Measurements from ENCODE around the gene CPB2.
A peak's percentile ranks its signal among the peaks of the same experiment; 100 is the strongest.

CPB2 gene

DNA sequence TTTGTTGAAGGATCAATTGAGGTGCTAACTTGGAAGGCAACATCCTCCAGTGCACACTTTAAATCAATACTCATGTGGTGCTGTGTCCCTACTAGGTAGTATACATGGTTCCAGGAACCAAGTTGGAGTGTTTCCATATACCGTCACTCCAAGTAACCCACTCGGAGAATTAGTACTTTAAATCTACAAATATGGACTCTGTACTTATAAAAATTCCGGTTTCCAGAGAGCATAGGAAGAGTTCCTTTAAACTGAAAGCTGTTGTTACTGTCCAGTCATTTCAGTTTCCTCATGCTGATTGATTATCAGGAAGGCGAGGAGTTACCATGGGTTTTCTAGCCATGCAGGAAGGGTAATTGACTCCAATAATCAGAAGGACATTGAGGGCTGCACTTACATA, 7.2 kb downstream of the CPB2 start:
- no peak for DNase-seq (ENCODE audit: low read depth in 2 of 2)

DNA sequence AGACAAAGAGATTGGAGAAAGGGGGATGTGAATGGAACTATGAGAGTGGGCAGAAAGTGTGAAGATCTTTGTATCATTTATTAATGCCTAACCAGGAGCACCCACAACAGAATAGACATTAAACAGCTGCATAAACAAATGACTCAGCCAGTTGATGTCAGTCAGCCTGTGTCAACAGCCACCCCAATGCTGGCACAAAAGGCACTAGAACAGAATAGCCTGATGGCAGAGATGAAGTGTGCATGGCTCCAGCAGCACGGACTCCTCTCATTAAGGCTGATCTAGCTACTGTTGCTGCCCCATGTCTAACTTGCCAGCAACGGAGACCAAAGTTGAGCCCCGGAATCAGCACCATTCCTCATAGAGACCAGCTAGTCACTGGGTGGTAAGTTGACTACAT, 7.8 kb downstream of the CPB2 start:
- DNase-seq (ENCODE audit: low read depth in 2 of 2): no peak

DNA sequence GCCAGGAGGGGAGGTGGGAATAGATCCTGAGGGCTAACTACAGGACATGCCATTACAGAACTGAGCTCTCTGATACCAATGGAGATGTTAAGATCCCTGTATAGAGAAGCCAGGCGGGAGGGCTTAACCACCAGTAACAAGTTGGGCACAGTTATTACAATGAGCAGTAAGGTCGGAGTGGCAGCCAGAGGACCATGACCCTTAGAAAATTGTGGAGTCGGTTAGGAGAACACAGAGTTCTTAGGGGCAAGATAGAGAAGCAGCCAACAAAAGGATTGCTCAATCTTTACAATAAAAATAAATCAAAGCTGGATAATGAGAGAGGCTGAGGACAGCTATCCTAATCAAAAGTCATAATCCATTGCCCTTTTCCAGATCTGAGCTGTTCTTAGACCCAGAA, 10.4 kb downstream of the CPB2 start:
- DNase-seq (ENCODE audit: low read depth in 2 of 2): no peak

- no peak for DNase-seq (ENCODE audit: low read depth in 2 of 2)
These were observed 15.8 kb downstream of the CPB2 start for GRCh38 chr13:46088821-46089562.

DNA sequence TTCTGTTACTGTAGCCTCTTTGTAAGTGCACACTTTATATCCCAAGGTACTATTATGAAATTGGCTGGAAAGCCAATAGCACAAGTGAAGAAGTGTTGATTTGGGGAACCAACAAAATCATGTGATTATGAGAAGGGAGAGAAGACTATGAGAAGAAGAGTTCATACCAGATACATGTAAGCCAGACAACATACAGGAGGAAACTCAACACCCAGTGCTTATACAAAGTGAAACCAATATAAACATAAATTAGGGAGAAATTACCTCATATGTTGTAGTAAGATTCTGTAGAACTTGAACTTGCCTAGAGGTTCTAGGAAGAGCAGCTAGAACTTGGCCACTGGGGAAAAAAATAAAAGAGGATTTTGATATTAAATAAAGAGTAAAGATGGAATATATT, 17.4 kb downstream of the CPB2 start:
- no peak for DNase-seq (ENCODE audit: low read depth in 2 of 2)

DNA sequence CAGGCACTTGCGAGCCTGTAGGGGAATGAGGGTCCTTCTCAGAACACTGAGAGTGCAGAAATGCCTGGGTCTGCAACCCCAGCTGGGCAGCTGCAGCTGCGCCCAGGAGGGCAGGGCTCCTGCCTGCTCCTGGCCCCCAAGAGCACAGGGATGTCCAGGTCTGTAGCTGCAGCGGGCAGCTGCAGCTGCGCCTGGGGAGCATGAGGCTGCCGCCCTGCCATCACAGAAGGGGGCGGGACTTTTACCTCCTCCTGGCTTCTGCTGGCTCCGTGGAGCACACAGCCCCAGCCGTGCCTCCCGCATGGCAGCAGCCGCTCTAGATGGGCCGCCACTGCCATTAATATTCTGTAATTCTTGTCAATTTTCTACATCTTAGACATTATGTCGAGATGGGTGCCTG, 17.8 kb downstream of the CPB2 start:
- DNase-seq (ENCODE audit: low read depth in 2 of 2): no peak

DNA sequence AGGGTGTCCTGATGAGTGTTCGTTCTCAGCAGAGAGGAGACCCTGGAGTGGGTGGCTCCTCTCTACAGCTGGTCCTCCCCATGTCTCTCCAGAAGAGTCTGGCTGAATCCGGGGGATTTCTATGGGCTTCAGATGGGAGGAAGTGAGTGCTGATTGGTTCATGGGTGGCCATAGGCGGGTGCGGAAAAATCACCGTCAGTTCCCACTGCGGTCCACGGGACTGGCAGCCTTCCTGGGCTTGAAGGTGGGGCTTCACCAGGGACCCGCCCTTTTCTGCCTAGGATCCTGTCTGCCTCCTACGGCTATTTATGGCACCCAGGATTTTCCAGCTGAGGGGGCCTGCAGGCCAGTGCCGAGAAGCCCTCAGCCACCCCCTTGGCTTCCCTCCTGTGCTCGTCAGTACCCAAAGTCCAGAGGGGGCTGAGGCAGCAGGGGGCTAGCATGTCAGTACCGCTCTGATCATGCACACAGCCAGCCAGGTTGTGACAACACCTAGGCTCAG, 18.4 kb downstream of the CPB2 start:
- no peak for DNase-seq (ENCODE audit: low read depth in 2 of 2)

GRCh38 chr13:46085737-46086136, 19.1 kb downstream of the CPB2 start:
- DNase-seq (ENCODE audit: low read depth in 2 of 2): no peak

- DNase-seq (ENCODE audit: low read depth in 2 of 2): no peak
These were observed 22.5 kb downstream of the CPB2 start for GRCh38 chr13:46082324-46082723.

DNA sequence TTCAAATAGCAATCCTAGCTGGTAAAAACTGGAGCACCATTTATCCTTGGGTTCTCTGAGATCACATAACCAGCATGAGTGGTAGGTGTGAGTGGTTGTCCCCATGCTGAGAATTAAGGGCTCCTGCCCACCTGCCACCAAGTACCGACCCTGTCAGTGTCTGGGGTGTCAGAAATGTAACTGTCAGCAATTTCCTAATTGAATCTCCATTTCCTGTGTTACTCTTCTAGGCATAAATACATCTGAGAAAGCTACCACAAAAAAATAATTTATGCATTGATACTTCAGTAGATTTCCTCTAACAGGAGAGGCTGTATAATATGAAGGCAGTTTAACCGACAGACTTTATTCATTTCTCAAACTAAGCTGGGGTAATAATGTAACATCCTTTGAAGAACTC, 25.1 kb downstream of the CPB2 start:
- no peak for DNase-seq (ENCODE audit: low read depth in 2 of 2)

- DNase-seq (ENCODE audit: low read depth in 2 of 2): no peak
These were observed 27.6 kb downstream of the CPB2 start for GRCh38 chr13:46077265-46077664.

GRCh38 chr13:46076827-46077226, 28.0 kb downstream of the CPB2 start:
- no peak for DNase-seq (ENCODE audit: low read depth in 2 of 2)

- DNase-seq (ENCODE audit: low read depth in 2 of 2): no peak
These were observed 29.0 kb downstream of the CPB2 start for GRCh38 chr13:46075811-46076210.

- no peak for DNase-seq (ENCODE audit: low read depth in 2 of 2)
These were observed 33.1 kb downstream of the CPB2 start for GRCh38 chr13:46071590-46072249.

DNA sequence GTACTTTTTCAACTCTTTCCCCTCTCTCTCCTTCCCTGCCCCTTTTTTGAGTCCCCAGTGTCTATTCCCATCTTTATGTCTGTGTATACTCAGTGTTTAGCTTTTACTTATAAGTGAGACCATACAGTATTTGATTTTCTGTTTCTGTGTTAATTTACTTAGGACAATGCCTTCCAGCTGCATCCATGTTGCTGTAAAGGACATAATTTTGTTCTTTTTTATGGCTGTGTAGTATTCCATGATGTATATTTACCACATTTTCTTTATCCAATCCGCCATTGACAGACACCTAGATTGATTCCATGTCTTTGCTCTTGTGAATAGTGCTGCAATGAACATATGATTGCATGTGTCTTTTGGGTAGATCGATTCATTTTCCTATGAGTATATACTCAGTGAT, 41.5 kb downstream of the CPB2 start:
- no peak for DNase-seq (ENCODE audit: low read depth in 2 of 2)

GRCh38 chr13:46062185-46062584, 42.6 kb downstream of the CPB2 start:
- no peak for DNase-seq (ENCODE audit: low read depth in 2 of 2)

GRCh38 chr13:46059405-46059804, 45.4 kb downstream of the CPB2 start:
- no peak for DNase-seq (ENCODE audit: low read depth in 2 of 2)

DNA sequence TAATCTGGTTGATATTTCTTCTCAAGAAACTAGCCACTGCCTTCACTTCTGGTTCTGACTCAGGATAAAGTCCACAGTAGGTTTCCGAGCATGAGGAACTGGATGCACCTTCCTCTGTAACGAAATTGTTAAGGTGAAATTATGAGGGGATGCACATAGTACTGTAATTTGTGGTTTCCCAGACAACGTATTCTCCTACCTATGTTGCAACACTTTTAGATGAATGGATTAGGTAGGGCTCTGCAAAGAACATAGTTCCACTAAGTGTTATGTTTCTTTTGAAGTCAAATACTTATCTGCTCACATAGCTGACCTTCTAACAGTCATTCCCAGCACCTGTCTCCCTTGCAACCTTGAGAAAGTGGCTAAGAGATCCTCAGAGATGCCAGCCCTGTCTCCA, 46.6 kb downstream of the CPB2 start:
- no peak for DNase-seq (ENCODE audit: low read depth in 2 of 2)

DNA sequence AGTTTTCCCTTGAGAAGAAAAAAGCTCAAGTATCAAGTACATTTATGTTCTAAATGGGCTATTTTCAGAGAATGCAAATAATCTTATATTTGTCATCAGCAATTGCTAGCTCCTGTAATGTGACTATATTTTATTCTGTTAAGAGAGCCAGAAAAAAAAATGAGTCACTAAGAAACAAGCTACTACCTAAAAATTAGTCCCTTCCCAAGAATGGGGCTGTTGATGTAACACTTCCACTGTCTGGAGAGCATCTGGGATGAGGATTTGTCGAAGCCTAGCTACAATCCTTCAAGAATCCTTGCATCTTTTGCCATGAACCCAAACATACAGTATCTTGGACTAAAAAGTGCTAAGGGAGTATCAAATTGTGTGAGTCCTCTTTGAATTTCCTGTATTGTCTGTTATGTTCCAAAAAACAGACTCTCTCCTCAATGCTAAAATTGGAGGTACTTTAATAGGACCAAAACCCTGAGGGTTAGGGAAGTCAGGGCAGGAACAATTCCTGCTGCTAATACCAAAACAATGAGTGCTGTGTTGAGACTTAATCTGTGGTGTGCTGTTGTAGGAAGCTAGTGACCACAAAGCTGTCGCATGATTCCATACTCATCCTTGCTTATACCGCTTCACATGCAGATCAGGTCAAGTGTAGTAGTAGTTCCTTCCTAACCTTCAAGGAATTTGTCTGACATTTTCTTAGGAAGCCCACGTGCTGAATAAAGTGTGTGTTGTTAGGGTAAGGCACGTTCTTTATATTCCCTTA, 47.4 kb downstream of the CPB2 start:
- DNase-seq (ENCODE audit: low read depth in 2 of 2): no peak

DNA sequence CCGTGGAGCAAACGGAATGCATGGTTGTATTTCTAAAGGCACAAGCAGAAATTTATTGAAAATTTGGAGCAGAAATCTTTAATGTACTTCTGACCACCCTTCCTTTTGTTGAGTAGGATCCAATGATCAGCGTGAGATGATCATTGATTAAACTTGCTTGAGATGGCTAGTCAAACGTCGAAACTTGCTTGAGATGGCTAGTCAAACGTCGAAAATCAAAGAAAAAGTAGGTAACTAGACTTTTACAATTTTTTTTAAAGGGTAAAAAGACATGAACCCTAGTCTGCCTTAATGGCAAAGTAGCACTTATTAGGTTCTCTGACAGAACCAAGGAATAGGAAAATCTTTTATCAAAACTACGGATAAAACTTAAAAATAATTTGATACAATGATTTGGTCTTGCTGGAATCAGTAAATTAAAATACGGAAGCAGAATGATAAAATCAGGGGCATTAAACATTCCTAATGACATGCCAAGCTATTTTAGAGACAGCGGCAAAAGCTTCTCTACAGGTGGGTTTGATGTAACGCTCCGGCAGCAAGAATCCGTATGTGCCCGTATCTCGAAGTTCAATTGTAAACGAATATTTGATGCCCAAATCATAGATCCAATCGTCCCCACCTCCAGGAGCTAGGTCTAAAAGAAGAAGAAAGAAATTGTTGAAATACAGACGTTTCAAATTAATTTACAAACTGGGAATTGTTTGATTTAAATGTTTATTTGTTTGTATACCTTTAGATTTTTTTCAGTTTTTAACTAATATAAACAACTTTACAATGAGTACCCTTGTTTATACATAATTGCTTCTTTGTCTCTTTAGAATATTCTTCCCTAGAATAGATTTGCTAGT, 51.4 kb downstream of the CPB2 start:
- no peak for DNase-seq (ENCODE audit: low read depth in 2 of 2)

DNA sequence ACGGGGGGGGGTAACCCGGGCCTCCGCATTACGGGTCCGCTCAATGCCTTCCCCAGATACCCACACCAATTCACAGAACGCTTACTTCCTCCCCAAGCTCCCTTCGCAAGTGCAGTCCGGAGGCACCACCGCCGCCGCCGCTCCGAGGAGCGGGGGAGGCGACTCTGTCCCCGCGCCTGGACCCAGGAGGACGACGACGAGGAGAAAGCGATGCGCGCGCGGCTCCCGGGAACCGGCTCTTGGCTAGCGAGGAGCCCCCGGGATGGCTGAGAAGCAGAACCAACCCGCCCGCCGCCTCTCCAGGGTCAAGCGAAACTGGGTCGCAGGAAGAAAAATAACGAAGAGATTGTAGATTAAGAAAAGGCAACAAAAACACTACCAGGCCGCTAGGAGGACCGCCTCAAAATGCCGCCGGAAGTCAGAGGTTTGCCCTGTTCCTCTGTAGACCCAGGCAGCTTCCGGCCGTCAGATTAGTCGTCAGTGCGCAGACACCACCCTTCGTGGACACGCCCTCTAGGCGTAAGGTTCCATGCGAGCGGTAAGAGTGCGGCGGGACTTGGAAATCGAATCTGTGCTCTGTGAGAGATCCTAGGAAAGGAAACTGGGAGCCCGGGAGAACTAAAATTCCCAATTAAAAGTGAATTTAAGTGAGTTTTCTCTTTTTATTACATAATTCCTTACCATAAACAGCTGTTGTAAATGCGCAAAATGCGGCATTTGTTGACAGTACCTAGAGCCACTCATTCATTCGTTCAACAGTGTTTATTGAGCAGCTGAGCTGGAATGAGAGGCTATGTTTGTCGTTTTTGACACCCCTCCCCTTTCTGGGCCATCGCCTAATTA, 52.3 kb downstream of the CPB2 start, which contains the start of gene ZC3H13:
Gene ZC3H13, minus strand, starts transcription at position 428 of the 843 bp plus-strand sequence. CDS start 7,239 bp downstream, outside the sequence.
- DNase-seq (ENCODE audit: low read depth in 2 of 2): peak; percentile 75 to 78
